NB4 (cell line): ENCODE results near the gene UBE2J2.

Experiments used
- CTCF ChIP-seq: IDR thresholded peaks from one replicate; pipeline ENCODE4 v1.5.1; 2012; ENCODE audit warnings: low read depth, low read length
- MYC ChIP-seq: IDR thresholded peaks from 2 replicates; pipeline ENCODE4 v1.6.1; 2011; ENCODE audit warnings: low read depth, low read length
- POLR2A ChIP-seq: IDR thresholded peaks from 2 replicates; pipeline ENCODE4 v1.6.1; 2011; ENCODE audit warnings: mild to moderate bottlenecking; ENCODE audit not compliant: insufficient read length; ENCODE audit errors: extremely low read depth

DNA sequence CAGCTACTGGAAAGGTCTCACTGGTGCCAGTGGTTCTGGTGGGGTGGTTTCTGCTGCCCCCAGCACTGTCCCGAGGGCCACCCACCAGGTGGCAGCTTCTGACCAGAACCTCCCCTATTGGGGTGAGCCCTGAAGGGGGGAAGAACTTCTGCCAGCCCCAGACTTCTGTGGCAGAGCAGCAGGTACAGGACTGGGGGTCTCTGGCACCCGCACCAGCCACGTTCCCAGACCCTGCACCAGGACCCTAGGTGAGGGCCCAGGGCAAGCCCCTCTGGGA lies 36.4 kb upstream of the UBE2J2 start:
- no peak for TF ChIP-seq CTCF
- no peak for TF ChIP-seq POLR2A
- no peak for TF ChIP-seq MYC
